KMS-11 (cell line): Measurements from ENCODE around the gene EEF2K.

Source experiments
- H2AFZ ChIP-seq: fragments of 200-600 bp; sonication (generic); 2 replicates; pipeline ENCODE4 v1.6.1; 2016; ENCODE audit warnings: antibody characterized with exemption, mixed run types, low read depth
- H3K27ac ChIP-seq: fragments of 200-600 bp; sonication (generic); 2 replicates; pipeline ENCODE4 v1.6.1; 2016; ENCODE audit warnings: mild to moderate bottlenecking, mixed run types
- H3K27me3 ChIP-seq: fragments of 200-600 bp; sonication (generic); 2 replicates; pipeline ENCODE4 v1.6.1; 2017; ENCODE audit warnings: mild to moderate bottlenecking, low read depth, mixed run types, moderate library complexity; ENCODE audit not compliant: insufficient read depth
- H3K36me3 ChIP-seq: fragments of 200-600 bp; sonication (generic); 2 replicates; pipeline ENCODE4 v1.6.1; 2017; ENCODE audit warnings: mild to moderate bottlenecking, mixed run types; ENCODE audit not compliant: insufficient read depth
- H3K4me1 ChIP-seq: fragments of 200-600 bp; sonication (generic); 2 replicates; pipeline ENCODE4 v1.6.1; 2016; ENCODE audit warnings: mild to moderate bottlenecking, low read depth, mixed run types; ENCODE audit not compliant: poor library complexity, severe bottlenecking
- H3K4me2 ChIP-seq: fragments of 200-600 bp; sonication (generic); 2 replicates; pipeline ENCODE4 v1.7.0; 2016; ENCODE audit warnings: mild to moderate bottlenecking, mixed run types
- H3K4me3 ChIP-seq: fragments of 200-600 bp; sonication (generic); IDR thresholded peaks from 2 replicates; pipeline ENCODE4 v1.6.1; 2017; ENCODE audit warnings: low read depth, low read length, mixed read lengths; ENCODE audit not compliant: insufficient read depth
- H3K79me2 ChIP-seq: fragments of 200-600 bp; sonication (generic); 2 replicates; pipeline ENCODE4 v1.6.1; 2016; ENCODE audit warnings: low read depth, mixed run types; ENCODE audit not compliant: insufficient read depth
- H3K9ac ChIP-seq: fragments of 200-600 bp; sonication (generic); 2 replicates; pipeline ENCODE4 v1.6.1; 2016; ENCODE audit warnings: mild to moderate bottlenecking, mixed run types
- H4K20me1 ChIP-seq: fragments of 200-600 bp; sonication (generic); 2 replicates; pipeline ENCODE4 v1.6.1; 2016; ENCODE audit warnings: mild to moderate bottlenecking, mixed run types; ENCODE audit not compliant: insufficient read depth
- TF ChIP-seq, protein P1 (sequence below): fragments of 200-600 bp; sonication (generic); conservative IDR thresholded peaks from 2 replicates; pipeline ENCODE4 v1.6.1; 2017; ENCODE audit warnings: low read depth, mild to moderate bottlenecking, antibody characterized with exemption, low read length, moderate library complexity, mixed read lengths

The EEF2K gene

DNA sequence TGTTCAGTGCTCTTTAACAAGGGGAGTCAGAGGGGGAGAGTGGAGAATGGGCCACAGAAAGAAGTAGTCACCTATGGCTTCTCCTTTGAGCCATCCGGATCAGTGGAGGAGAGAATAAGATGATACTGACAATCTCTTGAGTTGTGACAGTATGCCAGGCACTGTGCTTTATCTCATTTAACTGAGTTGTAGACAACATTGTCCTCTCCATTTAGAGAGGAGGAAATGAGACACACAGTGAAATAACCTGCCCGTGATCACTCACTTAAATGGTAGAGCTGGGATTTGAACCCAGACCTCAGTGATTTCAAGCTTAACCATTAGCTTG lies 17.8 kb upstream of the EEF2K start:
- peak overlapping the region; percentile 1; the same call in 1 of the 2 replicates for H3K27ac ChIP-seq
- no peaks in the 10 kb centered on the region for H3K79me2 ChIP-seq
- H3K27me3 ChIP-seq = no peaks in the 10 kb centered on the region
- H3K9ac ChIP-seq = no peak overlapping the region
- no peaks in the 10 kb centered on the region for H4K20me1 ChIP-seq
- peak overlapping the region; percentile 89; the same call in 1 of the 2 replicates for H3K4me2 ChIP-seq
- H2AFZ ChIP-seq = peak overlapping the region; percentile 5
- H3K4me1 ChIP-seq = peaks cover 38% of the 10 kb centered on the region
- H3K4me3 ChIP-seq = no peak overlapping the region
- no peaks in the 10 kb centered on the region for H3K36me3 ChIP-seq
- TF ChIP-seq, protein P1, sequence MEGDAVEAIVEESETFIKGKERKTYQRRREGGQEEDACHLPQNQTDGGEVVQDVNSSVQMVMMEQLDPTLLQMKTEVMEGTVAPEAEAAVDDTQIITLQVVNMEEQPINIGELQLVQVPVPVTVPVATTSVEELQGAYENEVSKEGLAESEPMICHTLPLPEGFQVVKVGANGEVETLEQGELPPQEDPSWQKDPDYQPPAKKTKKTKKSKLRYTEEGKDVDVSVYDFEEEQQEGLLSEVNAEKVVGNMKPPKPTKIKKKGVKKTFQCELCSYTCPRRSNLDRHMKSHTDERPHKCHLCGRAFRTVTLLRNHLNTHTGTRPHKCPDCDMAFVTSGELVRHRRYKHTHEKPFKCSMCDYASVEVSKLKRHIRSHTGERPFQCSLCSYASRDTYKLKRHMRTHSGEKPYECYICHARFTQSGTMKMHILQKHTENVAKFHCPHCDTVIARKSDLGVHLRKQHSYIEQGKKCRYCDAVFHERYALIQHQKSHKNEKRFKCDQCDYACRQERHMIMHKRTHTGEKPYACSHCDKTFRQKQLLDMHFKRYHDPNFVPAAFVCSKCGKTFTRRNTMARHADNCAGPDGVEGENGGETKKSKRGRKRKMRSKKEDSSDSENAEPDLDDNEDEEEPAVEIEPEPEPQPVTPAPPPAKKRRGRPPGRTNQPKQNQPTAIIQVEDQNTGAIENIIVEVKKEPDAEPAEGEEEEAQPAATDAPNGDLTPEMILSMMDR = no peak

DNA sequence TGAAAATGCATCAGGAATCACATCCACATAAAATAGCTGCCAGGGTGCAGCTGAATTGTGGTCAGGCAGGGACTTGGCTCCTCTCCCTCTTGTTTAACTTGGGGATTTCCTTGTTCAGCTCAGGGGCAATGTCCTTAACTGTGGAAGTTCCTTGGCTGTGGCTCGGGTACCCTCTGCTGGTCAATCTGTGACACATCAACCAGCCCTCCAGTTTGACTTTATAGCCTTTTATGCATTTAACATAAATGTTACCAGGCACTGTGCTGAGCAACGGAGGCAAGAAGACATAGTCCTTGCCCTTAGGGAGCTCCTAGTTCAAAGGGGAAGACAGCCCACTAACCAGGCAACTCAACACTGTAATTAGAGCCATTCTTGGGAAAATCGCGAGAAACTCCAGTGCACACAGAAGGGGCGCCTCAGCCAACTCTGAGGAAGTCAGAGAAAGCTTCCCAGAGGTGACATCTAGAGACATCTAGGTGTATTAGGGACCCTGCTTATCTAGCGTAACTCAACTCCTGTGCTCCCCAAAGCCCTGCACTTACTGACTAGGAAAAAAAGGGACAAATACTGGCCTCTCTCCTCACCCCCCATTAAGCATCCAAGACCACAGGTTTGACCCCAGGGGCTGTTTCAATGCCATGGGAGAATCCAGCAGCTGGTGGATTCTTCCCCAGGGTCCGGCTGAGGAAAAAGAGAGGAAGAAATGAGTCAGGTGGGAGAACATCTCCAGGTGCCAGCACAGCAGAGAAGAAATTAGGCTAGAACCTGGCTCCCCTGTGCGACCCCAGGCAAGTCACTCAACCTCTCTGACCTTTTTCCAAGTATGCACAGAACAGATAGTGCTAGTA lies 17.3 kb upstream of the EEF2K start:
- no peaks in the 10 kb centered on the region for H4K20me1 ChIP-seq
- H3K4me2 ChIP-seq = peak overlapping the region; percentile 89
- TF ChIP-seq, protein P1 = peak; percentile 98
- no peaks in the 10 kb centered on the region for H3K79me2 ChIP-seq
- H3K4me1 ChIP-seq = peaks cover 44% of the 10 kb centered on the region
- H3K27ac ChIP-seq = peak overlapping the region; percentile 47; the same call in 1 of the 2 replicates
- no peak overlapping the region for H3K4me3 ChIP-seq
- H2AFZ ChIP-seq = peak overlapping the region; percentile 68; the same call in 1 of the 2 replicates
- H3K36me3 ChIP-seq = no peaks in the 10 kb centered on the region
- peak overlapping the region; percentile 46; the same call in 1 of the 2 replicates for H3K9ac ChIP-seq
- H3K27me3 ChIP-seq = no peaks in the 10 kb centered on the region

DNA sequence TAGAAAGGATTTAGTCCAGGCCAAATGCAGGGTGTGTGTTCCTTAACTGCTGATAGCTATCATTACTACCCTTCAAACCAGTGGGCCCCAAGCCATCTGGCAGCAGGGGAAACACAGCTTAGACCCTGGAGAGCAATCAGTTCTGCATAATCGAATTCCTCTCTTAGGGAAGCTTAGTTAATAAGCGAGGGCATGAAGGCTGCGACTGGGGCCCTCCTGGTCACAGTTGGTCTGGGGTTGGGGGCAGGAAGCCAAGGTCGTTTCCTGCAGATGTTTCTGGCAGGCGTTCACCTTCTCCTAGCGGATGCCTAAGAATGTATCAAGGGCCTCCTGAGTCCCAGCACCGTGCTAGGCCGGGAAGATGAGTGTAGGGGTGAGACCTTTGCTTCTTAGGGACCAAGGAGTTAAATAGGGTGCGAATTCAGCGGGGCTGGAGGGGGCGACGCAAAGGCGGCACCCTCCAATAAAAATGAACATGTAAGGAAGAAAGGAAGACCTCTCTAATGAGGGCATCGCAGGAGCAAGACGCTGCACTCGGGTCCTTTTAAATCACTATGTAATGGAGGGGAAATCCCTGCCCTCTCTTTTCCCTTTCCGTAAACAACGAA lies 16.5 kb upstream of the EEF2K start:
- Histone ChIP-seq H3K9ac (peak overlapping the region; percentile 46; the same call in 1 of the 2 replicates), H3K4me3 (no peak overlapping the region), H3K36me3 (no peaks in the 10 kb centered on the region), H4K20me1 (no peaks in the 10 kb centered on the region), H3K27me3 (no peaks in the 10 kb centered on the region), H3K27ac (peak overlapping the region; percentile 47), H3K79me2 (no peaks in the 10 kb centered on the region), H3K4me1 (peaks cover 51% of the 10 kb centered on the region), H3K4me2 (peak overlapping the region; percentile 89), H2AFZ (peak overlapping the region; percentile 68)
- TF ChIP-seq, protein P1 = no peak

DNA sequence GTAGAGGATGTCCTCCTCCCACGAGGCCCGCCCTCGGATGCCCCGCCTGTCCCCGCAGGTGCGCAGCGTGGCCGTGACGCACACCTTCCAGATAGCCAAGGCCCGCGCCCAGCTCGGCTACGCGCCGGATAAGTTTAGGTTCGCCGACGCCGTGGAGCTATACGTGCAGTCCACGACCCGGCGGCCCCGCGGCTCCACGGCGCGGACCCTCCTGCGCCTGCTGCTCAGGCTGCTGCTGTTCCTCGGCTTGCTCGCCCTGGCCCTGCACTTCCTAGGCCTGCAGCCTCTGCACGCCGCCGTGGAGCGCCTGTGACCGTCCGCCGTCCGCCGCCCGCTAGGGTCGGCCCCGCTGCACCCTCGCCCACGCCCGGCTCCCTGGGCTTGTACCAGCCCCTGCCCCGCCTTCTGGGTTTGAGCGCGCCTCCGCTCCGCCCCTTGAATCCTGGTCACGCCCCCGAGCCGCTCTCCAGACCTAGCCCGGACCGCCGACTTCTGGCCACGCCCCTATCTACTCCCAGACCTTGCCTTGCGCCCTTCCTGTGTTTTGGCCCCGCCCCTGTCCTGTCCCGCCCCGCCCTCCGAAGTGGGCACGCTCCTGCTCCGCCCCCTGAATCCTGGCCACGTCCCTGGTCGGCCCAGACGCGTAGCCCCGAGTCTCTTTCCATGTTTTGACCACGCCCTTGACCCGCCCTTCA lies 15.8 kb upstream of the EEF2K start:
- H3K4me2 ChIP-seq = peak overlapping the region; percentile 89
- H3K9ac ChIP-seq = peak overlapping the region; percentile 46; the same call in 1 of the 2 replicates
- peak overlapping the region; percentile 47 for H3K27ac ChIP-seq
- no peak overlapping the region for H3K4me3 ChIP-seq
- no peaks in the 10 kb centered on the region for H4K20me1 ChIP-seq
- H2AFZ ChIP-seq = peak overlapping the region; percentile 68
- H3K27me3 ChIP-seq = no peaks in the 10 kb centered on the region
- no peaks in the 10 kb centered on the region for H3K79me2 ChIP-seq
- TF ChIP-seq, protein P1 = no peak
- H3K36me3 ChIP-seq = no peaks in the 10 kb centered on the region
- peaks cover 58% of the 10 kb centered on the region for H3K4me1 ChIP-seq
